ENCODE data around the gene SUSD5. TPM values are rescaled to one million over a fixed set of nuclear protein-coding genes. Genes with fewer than 3 reads are reported as not detected.

The SUSD5 gene
- total RNA-seq, result 23.9 and 31.5 TPM in 2 replicates

DNA sequence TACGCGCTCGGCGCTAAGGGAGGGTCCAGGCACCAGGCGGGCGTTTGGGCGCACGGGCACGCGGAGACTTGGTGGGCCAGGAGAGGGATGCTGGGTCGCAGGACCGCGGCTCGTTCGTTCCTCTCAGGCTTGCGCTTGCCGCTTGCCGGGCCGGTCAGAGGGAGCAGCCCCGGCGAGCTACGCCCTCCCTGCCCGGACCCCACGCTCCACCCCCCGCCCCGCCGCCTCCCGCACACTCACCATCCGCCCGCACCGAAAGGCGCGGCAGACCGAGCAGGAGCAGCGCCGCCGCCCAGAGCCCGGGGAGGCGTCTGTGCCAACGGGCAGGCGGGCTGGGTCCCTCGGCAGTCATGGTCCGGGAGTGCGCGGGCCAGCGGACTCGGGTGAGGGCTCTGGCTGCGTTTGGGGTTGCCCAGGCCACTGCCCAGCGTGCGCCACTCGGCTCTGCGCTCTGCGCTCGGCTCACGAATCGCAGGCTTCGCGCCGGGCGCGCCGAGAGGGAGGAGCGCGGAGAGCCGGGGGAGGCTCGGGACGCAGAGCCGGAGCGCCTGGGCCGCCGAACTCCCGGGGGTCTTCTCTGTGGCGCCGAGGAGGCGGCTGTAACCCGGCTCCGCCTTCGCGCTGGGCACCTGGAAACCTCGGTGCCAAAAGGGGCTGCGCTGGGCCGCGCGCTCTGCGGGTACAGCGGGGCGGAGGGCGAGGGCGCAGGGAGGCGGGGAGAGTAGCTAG, at the start of gene SUSD5:
TSS of gene SUSD5 (minus strand) at position 365 of the 729 bp plus-strand sequence. CDS start at position 352, 13 bp downstream.

DNA sequence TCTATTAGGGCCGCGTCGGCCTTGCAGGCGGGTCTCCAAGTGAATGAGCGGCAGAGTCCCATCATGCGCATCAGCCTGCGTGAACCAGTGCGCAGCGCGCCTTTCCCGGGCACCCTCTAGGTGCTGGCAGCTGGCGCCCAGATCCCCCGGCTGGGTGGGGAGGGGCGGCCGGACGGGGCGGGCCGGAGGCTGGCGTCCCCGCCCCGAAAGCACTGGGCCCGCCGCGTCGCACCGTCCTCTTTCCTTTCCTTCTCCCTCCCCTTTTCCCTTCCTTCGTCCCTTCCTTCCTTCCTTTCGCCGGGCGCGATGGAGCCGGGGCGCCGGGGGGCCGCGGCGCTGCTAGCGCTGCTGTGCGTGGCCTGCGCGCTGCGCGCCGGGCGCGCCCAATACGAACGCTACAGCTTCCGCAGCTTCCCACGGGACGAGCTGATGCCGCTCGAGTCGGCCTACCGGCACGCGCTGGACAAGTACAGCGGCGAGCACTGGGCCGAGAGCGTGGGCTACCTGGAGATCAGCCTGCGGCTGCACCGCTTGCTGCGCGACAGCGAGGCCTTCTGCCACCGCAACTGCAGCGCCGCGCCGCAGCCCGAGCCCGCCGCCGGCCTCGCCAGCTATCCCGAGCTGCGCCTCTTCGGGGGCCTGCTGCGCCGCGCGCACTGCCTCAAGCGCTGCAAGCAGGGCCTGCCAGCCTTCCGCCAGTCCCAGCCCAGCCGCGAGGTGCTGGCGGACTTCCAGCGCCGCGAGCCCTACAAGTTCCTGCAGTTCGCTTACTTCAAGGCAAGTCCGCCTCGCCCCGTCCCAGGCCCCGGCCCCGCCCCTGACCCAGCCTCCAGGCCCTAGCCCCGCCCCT, 104.6 kb downstream of the SUSD5 start, which contains the start of gene CRTAP:
TSS of gene CRTAP (plus strand) at position 243 of the 850 bp plus-strand sequence. CDS start at position 307, 64 bp downstream.

Small RNA genes within 50 kb of the gene (small RNA-seq; reads per million reads assigned to genes)
- gene AC123900.1, result not detected
- not detected for gene RN7SL296P

Other genes starting within 250 kb of the SUSD5 start
- gene GLB1, start 121.7 kb downstream of the SUSD5 start, total RNA-seq, result 59.5 and 61.3 TPM in 2 replicates
- 5.8 and 5.9 TPM in 2 replicates for gene TMPPE, start 121.7 kb downstream of the SUSD5 start, total RNA-seq
- 301 and 358 TPM in 2 replicates for gene CRTAP, start 104.8 kb downstream of the SUSD5 start, total RNA-seq
- gene FBXL2, start 58.6 kb upstream of the SUSD5 start, total RNA-seq, result 19.5 and 22.4 TPM in 2 replicates
- gene UBP1, start 221.6 kb upstream of the SUSD5 start, total RNA-seq, result 62.8 and 68.2 TPM in 2 replicates

Data from articular chondrocyte of knee joint (primary cell).